ENCODE data around the gene PLEKHA4. TPM values are rescaled to one million over a fixed set of nuclear protein-coding genes. Genes with fewer than 3 reads are reported as not detected.

The PLEKHA4 gene
- total and polyA plus RNA-seq, 9 of the 15 experiments (the other 6 are each of a cell fraction or from before 2014, with no cell fraction given): 0.07 to 30.8 (median 11.4) TPM

GRCh38 chr19:48812094-48812929 lies 56.1 kb downstream of the PLEKHA4 start (continued):
- no peak for TF ChIP-seq THAP12 (CRISPR knock-in tag; IDR thresholded peaks at IDR 0.05)
- no peak for TF ChIP-seq ZNF3 (CRISPR knock-in tag; IDR thresholded peaks at IDR 0.05)
- TF ChIP-seq ID3 (CRISPR knock-in tag; IDR thresholded peaks at IDR 0.05): no peak
- TF ChIP-seq ID3 (tag; IDR thresholded peaks at IDR 0.05): no peak
- TF ChIP-seq HMG20B (CRISPR knock-in tag; IDR thresholded peaks at IDR 0.05): no peak
- TF ChIP-seq HEY1 (CRISPR knock-in tag; IDR thresholded peaks at IDR 0.05; ENCODE audit: borderline replicate concordance): no peak
- no peak for TF ChIP-seq SIRT6 (IDR thresholded peaks at IDR 0.05; ENCODE audit: low read depth, low read length)
- TF ChIP-seq SP1 (CRISPR knock-in tag; IDR thresholded peaks at IDR 0.05): peak; percentile 59; the same call in 1 of the 2 replicates
- no peak for TF ChIP-seq TEAD1 (CRISPR knock-in tag; IDR thresholded peaks at IDR 0.05)
- TF ChIP-seq TSC22D4 (tag; IDR thresholded peaks at IDR 0.05): no peak
- no peak for TF ChIP-seq ZNF445 (CRISPR knock-in tag; IDR thresholded peaks at IDR 0.05; ENCODE audit: low read depth)
- no peak for TF ChIP-seq CHAMP1 (IDR thresholded peaks at IDR 0.05)
- TF ChIP-seq MCM2 (IDR thresholded peaks at IDR 0.05; ENCODE audit: low read depth): no peak
- TF ChIP-seq NFXL1 (CRISPR knock-in tag; IDR thresholded peaks at IDR 0.05): no peak
- no peak for TF ChIP-seq ZNF277 (CRISPR knock-in tag; IDR thresholded peaks at IDR 0.05; ENCODE audit: borderline replicate concordance)
- TF ChIP-seq ZNF282 (CRISPR knock-in tag; IDR thresholded peaks at IDR 0.05): no peak
- no peak for TF ChIP-seq PHB2 (IDR thresholded peaks at IDR 0.05; ENCODE audit: low read depth)
- TF ChIP-seq MIER1 (IDR thresholded peaks at IDR 0.05; ENCODE audit: low read depth): no peak
- TF ChIP-seq CEBPB (tag; IDR thresholded peaks at IDR 0.05): no peak
- no peak for TF ChIP-seq ZNF184 (CRISPR knock-in tag; IDR thresholded peaks at IDR 0.05)
- TF ChIP-seq ZNF507 (tag; conservative IDR thresholded peaks at IDR 0.05): no peak
- no peak for TF ChIP-seq FOXA3 (CRISPR knock-in tag; conservative IDR thresholded peaks at IDR 0.05 in 1 of 2, IDR thresholded peaks at IDR 0.05 in 1 of 2)
